K562 (cell line): ENCODE data around the gene CISD2. TPM values are rescaled to one million over a fixed set of nuclear protein-coding genes. Genes with fewer than 3 reads are reported as not detected.
A peak's percentile ranks its signal among the peaks of the same experiment; 100 is the strongest.

Source experiments
- BCLAF1 ChIP-seq, 2 experiments: fragments of 450-650 bp in 1 of 2; IDR thresholded peaks; 2 replicates each; pipeline ENCODE4 v1.6.1; 2011 to 2017; ENCODE audit warnings: low read depth in 2 of 2, antibody characterized with exemption in 1 of 2, borderline replicate concordance in 1 of 2, low read length in 1 of 2, mild to moderate bottlenecking in 1 of 2, mixed read lengths in 1 of 2; ENCODE audit not compliant: control insufficient read depth in 1 of 2
- BRD9 ChIP-seq: fragments of 450-650 bp; IDR thresholded peaks from 2 replicates; pipeline ENCODE4 v1.6.1; 2018; ENCODE audit warnings: low read depth; ENCODE audit not compliant: partially characterized antibody
- COPS2 ChIP-seq: fragments of 450-650 bp; conservative IDR thresholded peaks from 2 replicates; pipeline ENCODE4 v1.6.1; 2016; ENCODE audit warnings: mild to moderate bottlenecking, moderate library complexity
- E2F5 ChIP-seq: sonication (generic); formaldehyde crosslinking; IDR thresholded peaks from 2 replicates; pipeline ENCODE4 v1.8.0; 2022; ENCODE audit warnings: mild to moderate bottlenecking, missing genetic modification reagents
- EP400 ChIP-seq: fragments of 450-650 bp; IDR thresholded peaks from 2 replicates; pipeline ENCODE4 v1.6.1; 2017; ENCODE audit warnings: antibody characterized with exemption, mild to moderate bottlenecking, moderate library complexity
- ETS2 ChIP-seq: IDR thresholded peaks from 2 replicates; pipeline ENCODE4 v1.6.1; 2016; ENCODE audit warnings: borderline replicate concordance, missing genetic modification characterization, mild to moderate bottlenecking, moderate library complexity, missing compliant biosample characterization; ENCODE audit not compliant: poor library complexity, severe bottlenecking
- FIP1L1 ChIP-seq: fragments of 200-400 bp; formaldehyde crosslinking; IDR thresholded peaks from 2 replicates; pipeline ENCODE4 v1.6.1; 2018; ENCODE audit warnings: mild to moderate bottlenecking, low read depth, low read length; ENCODE audit not compliant: poor library complexity, severe bottlenecking
- KAT7 ChIP-seq: sonication (generic); formaldehyde crosslinking; IDR thresholded peaks from 2 replicates; pipeline ENCODE4 v1.8.0; 2022; ENCODE audit warnings: missing genetic modification reagents, mild to moderate bottlenecking, borderline replicate concordance
- MECOM ChIP-seq: fragments of 250-450 bp; sonication (Bioruptor Pico); IDR thresholded peaks from 2 replicates; pipeline ENCODE4 v1.8.0; 2022; ENCODE audit warnings: inconsistent platforms
- MLLT1 ChIP-seq, 2 experiments: fragments of 450-650 bp; IDR thresholded peaks; 2 replicates each; pipeline ENCODE4 v1.6.1; 2016
- NR1H2 ChIP-seq: sonication (generic); formaldehyde crosslinking; IDR thresholded peaks from 2 replicates; pipeline ENCODE4 v1.4.0; 2020; ENCODE audit warnings: mild to moderate bottlenecking, missing genetic modification reagents
- STAG1 ChIP-seq: sonication (generic); formaldehyde crosslinking; IDR thresholded peaks from 2 replicates; pipeline ENCODE4 v1.5.0; 2020; ENCODE audit warnings: missing genetic modification reagents, borderline replicate concordance
- TBL1XR1 ChIP-seq, 2 experiments: IDR thresholded peaks; 2 replicates each; pipeline ENCODE4 v1.6.1; 2012; ENCODE audit warnings: improper control_type of control experiment in 2 of 2, low read length in 2 of 2, mild to moderate bottlenecking in 1 of 2
- USF1 ChIP-seq: sonication (generic); formaldehyde crosslinking; IDR thresholded peaks from 2 replicates; pipeline ENCODE4 v1.9.0; 2022; ENCODE audit warnings: mild to moderate bottlenecking, missing genetic modification reagents
- YY1 ChIP-seq, 3 experiments: IDR thresholded peaks; 2 replicates each; pipeline ENCODE4 v1.6.1; 2011; ENCODE audit warnings: low read length in 2 of 3, mild to moderate bottlenecking in 2 of 3, moderate library complexity in 2 of 3, borderline replicate concordance in 1 of 3, control low read depth in 1 of 3, low read depth in 1 of 3; ENCODE audit not compliant: insufficient read depth in 3 of 3, insufficient replicate concordance in 2 of 3, control insufficient read depth in 1 of 3, insufficient read length in 1 of 3; ENCODE audit errors: extremely low read depth in 1 of 3
- ZHX1 ChIP-seq: fragments of 150-350 bp; conservative IDR thresholded peaks from 2 replicates; pipeline ENCODE4 v1.6.1; 2014; ENCODE audit warnings: low read length
- polyA plus RNA-seq, 8 experiments: library from polyadenylated mRNA; depleted of rRNA in 4 of 8; stranded (reverse) in 5 of 8; unstranded in 3 of 8; fragments of >200 nt; fragmentation: Nextera tagmentation in 2 of 8; fragmentation: Illumina TruSeq in 1 of 8; extraction: Ambion mirVana in 2 of 8; extraction: Trizol in 1 of 8; gene quantifications; 2 replicates each; pipeline versions ENCODE4 v1.2.1 to v1.2.3, GENCODE V29; 2011 to 2014; ENCODE audit warnings: inconsistent platforms in 1 of 8, missing spikeins in 1 of 8
- total RNA-seq, 7 experiments: library from RNA; depleted of rRNA in 6 of 7; stranded (reverse); fragments of >200 nt in 6 of 7; fragmentation: Illumina TruSeq in 2 of 7; extraction: Trizol in 2 of 7; gene quantifications; 2 replicates each; pipeline versions ENCODE4 v1.2.1 to v1.2.3, GENCODE V29; 2011 to 2021; ENCODE audit warnings: low replicate concordance in 1 of 7

The CISD2 gene
- total and polyA plus RNA-seq, 9 of the 15 experiments (the other 6 are each of a cell fraction or from before 2014, with no cell fraction given) = 37.8 to 91.4 (median 59.8) TPM

- TF ChIP-seq E2F5 (CRISPR knock-in tag) (no peak), STAG1 (CRISPR knock-in tag) (no peak), FIP1L1 (no peak), MECOM (no peak), TBL1XR1 (IDR thresholded peaks at IDR 0.05; ENCODE audit: low read length in 2 of 2) (no peak), YY1 (IDR thresholded peaks at IDR 0.05; ENCODE audit: borderline replicate concordance in 1 of 3, control insufficient read depth in 1 of 3, extremely low read depth in 1 of 3, insufficient read depth in 3 of 3, insufficient read length in 1 of 3, insufficient replicate concordance in 2 of 3, low read depth in 1 of 3, low read length in 2 of 3) (peak; percentile 57 to 91 (median 58)), BCLAF1 (IDR thresholded peaks at IDR 0.05; ENCODE audit: borderline replicate concordance in 1 of 2, control insufficient read depth in 1 of 2, low read depth in 2 of 2, low read length in 1 of 2) (peak; percentile 69 to 77; a peak in 1 of 4 replicates), COPS2 (no peak), EP400 (peak; percentile 37; the same call in 1 of the 2 replicates), ETS2 (tag) (no peak), BRD9 (no peak), ZHX1 (no peak), NR1H2 (CRISPR knock-in tag) (no peak), MLLT1 (IDR thresholded peaks at IDR 0.05) (peak in 1 of 2 experiments; percentile 27; a peak in 1 of 4 replicates), KAT7 (CRISPR knock-in tag) (no peak), USF1 (CRISPR knock-in tag) (no peak)
Observed at GRCh38 chr4:102825261-102826091, 43.3 kb upstream of the CISD2 start (continued).
